PC-9 (cell line): ENCODE results near the gene PCDHGA3.

ENCODE experiments used
- CTCF ChIP-seq: fragments of 200-600 bp; sonication (generic); conservative IDR thresholded peaks from 2 replicates; pipeline ENCODE4 v1.6.1; 2017; ENCODE audit warnings: mixed run types, antibody characterized with exemption, mild to moderate bottlenecking, moderate library complexity
- EZH2 ChIP-seq: fragments of 200-600 bp; sonication (generic); IDR thresholded peaks from 2 replicates; pipeline ENCODE4 v1.8.0; 2017; ENCODE audit warnings: antibody characterized with exemption, low read depth

- TF ChIP-seq CTCF (no peak), EZH2 (no peak)
These were observed 23.9 kb upstream of the PCDHGA3 start for GRCh38 chr5:141319699-141320098.
